Ishikawa (cell line): ENCODE data around the gene ITLN2.
A peak's percentile ranks its signal among the peaks of the same experiment; 100 is the strongest.

Source experiments
- CEBPB ChIP-seq: IDR thresholded peaks from 2 replicates; pipeline ENCODE4 v1.6.1; 2012
- CREB1 ChIP-seq: IDR thresholded peaks from 2 replicates; pipeline ENCODE4 v1.6.1; 2012; ENCODE audit warnings: low read depth
- EP300 ChIP-seq: IDR thresholded peaks from 2 replicates; pipeline ENCODE4 v1.6.1; 2012; ENCODE audit warnings: borderline replicate concordance
- FOXM1 ChIP-seq: IDR thresholded peaks from 2 replicates; pipeline ENCODE4 v1.6.1; 2012; ENCODE audit warnings: low read depth, borderline replicate concordance
- MAX ChIP-seq: IDR thresholded peaks from 2 replicates; pipeline ENCODE4 v1.6.1; 2012
- NFIC ChIP-seq: IDR thresholded peaks from 2 replicates; pipeline ENCODE4 v1.6.1; 2012
- RAD21 ChIP-seq: IDR thresholded peaks from 2 replicates; pipeline ENCODE4 v1.6.1; 2012; ENCODE audit warnings: low read depth
- REST ChIP-seq: IDR thresholded peaks from 2 replicates; pipeline ENCODE4 v1.6.1; 2012; ENCODE audit warnings: low read depth, mild to moderate bottlenecking
- TAF1 ChIP-seq: IDR thresholded peaks from 2 replicates; pipeline ENCODE4 v1.6.1; 2012; ENCODE audit warnings: low read depth, mild to moderate bottlenecking
- TCF12 ChIP-seq: IDR thresholded peaks from 2 replicates; pipeline ENCODE4 v1.6.1; 2012; ENCODE audit warnings: low read depth
- TEAD4 ChIP-seq: IDR thresholded peaks from 2 replicates; pipeline ENCODE4 v1.6.1; 2012
- USF1 ChIP-seq: IDR thresholded peaks from 2 replicates; pipeline ENCODE4 v1.6.1; 2012
- YY1 ChIP-seq: IDR thresholded peaks from 2 replicates; pipeline ENCODE4 v1.6.1; 2012; ENCODE audit warnings: low read depth
- ZBTB7A ChIP-seq: IDR thresholded peaks from 2 replicates; pipeline ENCODE4 v1.6.1; 2012; ENCODE audit warnings: low read depth

Gene ITLN2

GRCh38 chr1:160978510-160978927, 23.9 kb upstream of the ITLN2 start:
- TF ChIP-seq FOXM1 (no peak), NFIC (peak; percentile 47)

GRCh38 chr1:160975026-160975425, 20.4 kb upstream of the ITLN2 start:
- no peak for TF ChIP-seq ZBTB7A
- TF ChIP-seq TEAD4, result no peak
- no peak for TF ChIP-seq CEBPB
- no peak for TF ChIP-seq MAX
- TF ChIP-seq YY1, result no peak
- no peak for TF ChIP-seq TCF12

GRCh38 chr1:160973491-160973890, 18.9 kb upstream of the ITLN2 start:
- TF ChIP-seq CREB1, result no peak
- no peak for TF ChIP-seq YY1
- TF ChIP-seq EP300, result no peak
- TF ChIP-seq REST, result no peak
- TF ChIP-seq TAF1, result no peak
- no peak for TF ChIP-seq MAX
- no peak for TF ChIP-seq TEAD4
- no peak for TF ChIP-seq USF1
- TF ChIP-seq TCF12, result no peak
- TF ChIP-seq FOXM1, result no peak

GRCh38 chr1:160972939-160973338, 18.3 kb upstream of the ITLN2 start:
- no peak for TF ChIP-seq ZBTB7A

GRCh38 chr1:160971618-160972056, 17.0 kb upstream of the ITLN2 start:
- TF ChIP-seq CEBPB (no peak), TAF1 (no peak), CREB1 (no peak)

- no peak for TF ChIP-seq NFIC
- TF ChIP-seq EP300, result no peak
- TF ChIP-seq RAD21, result no peak
- TF ChIP-seq USF1, result no peak
- no peak for TF ChIP-seq TEAD4
- no peak for TF ChIP-seq REST
- no peak for TF ChIP-seq CREB1
- TF ChIP-seq YY1, result no peak
- TF ChIP-seq MAX, result no peak
- TF ChIP-seq TAF1, result no peak
- TF ChIP-seq CEBPB, result no peak
Observed at GRCh38 chr1:160963521-160963920, 8.9 kb upstream of the ITLN2 start.

- TF ChIP-seq USF1, result no peak
- TF ChIP-seq MAX, result no peak
- no peak for TF ChIP-seq TCF12
- no peak for TF ChIP-seq YY1
- no peak for TF ChIP-seq ZBTB7A
- no peak for TF ChIP-seq CEBPB
Observed at GRCh38 chr1:160961419-160961818, 6.8 kb upstream of the ITLN2 start.
